ENCODE measurements around the gene PIEZO2. TPM values are rescaled to one million over a fixed set of nuclear protein-coding genes. Genes with fewer than 3 reads are reported as not detected.

PIEZO2 gene
- total RNA-seq, 4 donors from 2014 or later: 2.4 to 5.2 (median 3.3) TPM

- TF ChIP-seq, protein P1, sequence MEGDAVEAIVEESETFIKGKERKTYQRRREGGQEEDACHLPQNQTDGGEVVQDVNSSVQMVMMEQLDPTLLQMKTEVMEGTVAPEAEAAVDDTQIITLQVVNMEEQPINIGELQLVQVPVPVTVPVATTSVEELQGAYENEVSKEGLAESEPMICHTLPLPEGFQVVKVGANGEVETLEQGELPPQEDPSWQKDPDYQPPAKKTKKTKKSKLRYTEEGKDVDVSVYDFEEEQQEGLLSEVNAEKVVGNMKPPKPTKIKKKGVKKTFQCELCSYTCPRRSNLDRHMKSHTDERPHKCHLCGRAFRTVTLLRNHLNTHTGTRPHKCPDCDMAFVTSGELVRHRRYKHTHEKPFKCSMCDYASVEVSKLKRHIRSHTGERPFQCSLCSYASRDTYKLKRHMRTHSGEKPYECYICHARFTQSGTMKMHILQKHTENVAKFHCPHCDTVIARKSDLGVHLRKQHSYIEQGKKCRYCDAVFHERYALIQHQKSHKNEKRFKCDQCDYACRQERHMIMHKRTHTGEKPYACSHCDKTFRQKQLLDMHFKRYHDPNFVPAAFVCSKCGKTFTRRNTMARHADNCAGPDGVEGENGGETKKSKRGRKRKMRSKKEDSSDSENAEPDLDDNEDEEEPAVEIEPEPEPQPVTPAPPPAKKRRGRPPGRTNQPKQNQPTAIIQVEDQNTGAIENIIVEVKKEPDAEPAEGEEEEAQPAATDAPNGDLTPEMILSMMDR (IDR thresholded peaks at IDR 0.05): no peak
- TF ChIP-seq EP300 (IDR thresholded peaks at IDR 0.05): no peak
- no peak for TF ChIP-seq POLR2AphosphoS5 (IDR thresholded peaks at IDR 0.05)
- TF ChIP-seq POLR2A (IDR thresholded peaks at IDR 0.05; ENCODE audit: low read depth): no peak
- Histone ChIP-seq H3K36me3 (no peaks in the 10 kb centered on the region), H3K27me3 (no peaks in the 10 kb centered on the region), H3K4me1 (peaks cover 0 to 7% (median 0%) of the 10 kb centered on the region in 4 donors), H3K9me3 (no peaks in the 10 kb centered on the region), H3K27ac (replicated peaks in 1 of 4) (no peak overlapping the region), H3K4me3 (no peak overlapping the region)
- WGBS: 87% methylated on average over 4 of the region's 8 CpGs
- peak; percentile 75 for DNase-seq (ENCODE audit: extremely low spot score)
- intact Hi-C loops (cut with DNase I): no loop called here
Observed at GRCh38 chr18:11021477-11021876, 127.9 kb downstream of the PIEZO2 start.

DNA sequence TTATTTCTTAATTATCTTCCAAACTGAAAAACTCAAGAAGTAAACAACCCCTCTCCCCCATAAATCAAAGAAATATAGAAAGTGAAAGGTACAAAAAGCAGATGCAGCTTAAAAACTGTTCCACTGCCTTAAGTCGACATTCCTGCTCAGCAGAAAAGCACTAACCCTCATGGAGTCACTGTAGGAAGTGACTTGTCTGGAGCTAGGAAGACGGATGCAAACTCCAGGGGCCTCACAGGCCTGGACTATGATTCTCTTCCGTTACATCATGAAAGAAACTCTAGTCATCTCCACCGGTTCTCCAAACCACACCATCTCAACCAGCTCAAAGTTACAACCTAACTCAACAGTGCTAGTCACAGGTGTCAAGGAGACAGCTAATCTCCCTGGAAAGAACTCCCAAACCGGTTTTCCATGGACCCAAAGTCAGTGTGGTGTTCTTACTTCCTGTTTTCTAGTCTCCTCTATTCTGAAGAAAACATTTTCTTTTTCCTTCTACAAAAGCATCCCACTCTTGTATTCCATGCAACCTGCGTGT lies 128.4 kb downstream of the PIEZO2 start:
- H3K4me3 ChIP-seq: no peak overlapping the region
- no peaks in the 10 kb centered on the region for H3K9me3 ChIP-seq
- no peaks in the 10 kb centered on the region for H3K36me3 ChIP-seq
- no peak for TF ChIP-seq POLR2A (IDR thresholded peaks at IDR 0.05; ENCODE audit: low read depth)
- no peak for TF ChIP-seq POLR2AphosphoS5 (IDR thresholded peaks at IDR 0.05)
- TF ChIP-seq EP300 (IDR thresholded peaks at IDR 0.05): no peak
- TF ChIP-seq, protein P1 (IDR thresholded peaks at IDR 0.05): no peak
- WGBS: 66% methylated on average over 6 of the region's 6 CpGs
- peaks cover 0 to 7% (median 0%) of the 10 kb centered on the region in 4 donors for H3K4me1 ChIP-seq
- intact Hi-C loops (cut with DNase I): no loop called here
- no peak overlapping the region for H3K27ac ChIP-seq (replicated peaks in 1 of 4)
- DNase-seq (ENCODE audit: extremely low spot score): peak; percentile 31
- H3K27me3 ChIP-seq: no peaks in the 10 kb centered on the region

- Histone ChIP-seq H3K9me3 (no peaks in the 10 kb centered on the region), H3K27me3 (no peaks in the 10 kb centered on the region), H3K27ac (replicated peaks in 1 of 4) (no peak overlapping the region), H3K4me1 (peaks cover 0 to 7% (median 0%) of the 10 kb centered on the region in 4 donors), H3K4me3 (no peak overlapping the region), H3K36me3 (no peaks in the 10 kb centered on the region)
- intact Hi-C loops (cut with DNase I): no loop called here
- peak; percentile 5 for DNase-seq (ENCODE audit: extremely low spot score)
- TF ChIP-seq POLR2A (IDR thresholded peaks at IDR 0.05; ENCODE audit: low read depth): no peak
- no peak for TF ChIP-seq POLR2AphosphoS5 (IDR thresholded peaks at IDR 0.05)
- no peak for TF ChIP-seq EP300 (IDR thresholded peaks at IDR 0.05)
- TF ChIP-seq, protein P1 (IDR thresholded peaks at IDR 0.05): no peak
- 45% methylated on average over 2 of the region's 2 CpGs for WGBS
Observed at GRCh38 chr18:11020161-11020853, 129.1 kb downstream of the PIEZO2 start.

DNA sequence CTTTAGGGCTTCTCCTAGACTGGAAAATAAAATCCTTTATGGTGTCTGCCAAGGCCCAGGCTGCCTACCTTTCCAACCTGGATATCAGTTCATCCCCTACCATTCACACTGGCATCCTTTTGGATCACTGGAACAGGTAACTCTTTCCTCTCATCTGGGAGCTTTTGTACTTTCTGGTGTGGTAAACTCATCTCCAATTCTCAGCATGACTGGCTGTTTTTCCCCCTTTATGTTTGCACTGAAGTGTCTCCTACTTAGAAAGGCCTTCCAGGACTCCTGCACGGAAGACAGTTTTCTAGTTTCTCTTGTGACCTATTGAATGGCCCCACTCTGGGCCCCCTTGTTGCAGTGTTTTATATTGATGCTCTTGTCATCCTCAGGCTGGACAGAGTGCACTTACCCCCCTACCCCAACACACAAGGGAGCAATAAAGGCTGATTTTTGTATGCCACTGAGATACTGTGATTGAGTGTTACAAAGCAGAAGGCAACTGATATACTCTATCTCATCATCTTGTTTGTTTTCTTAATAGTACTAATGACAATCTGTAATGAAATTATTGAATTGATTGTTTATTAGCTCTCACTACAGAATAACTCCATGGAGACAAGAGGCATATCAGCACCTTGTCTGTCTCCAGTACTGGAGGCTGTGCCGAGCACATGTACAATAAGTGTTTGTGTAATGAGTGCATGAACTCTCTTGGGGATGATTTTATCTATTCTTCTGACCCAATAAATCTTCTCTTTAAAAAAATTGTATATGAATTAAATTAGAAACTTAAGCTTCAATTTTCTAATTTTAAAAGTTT lies 129.9 kb downstream of the PIEZO2 start:
- Histone ChIP-seq H3K36me3 (no peaks in the 10 kb centered on the region), H3K9me3 (no peaks in the 10 kb centered on the region), H3K4me3 (no peak overlapping the region), H3K4me1 (peaks cover 0 to 7% (median 0%) of the 10 kb centered on the region in 4 donors), H3K27ac (replicated peaks in 1 of 4) (no peak overlapping the region), H3K27me3 (no peaks in the 10 kb centered on the region)
- DNase-seq (ENCODE audit: extremely low spot score): peak; percentile 42
- TF ChIP-seq POLR2AphosphoS5 (IDR thresholded peaks at IDR 0.05) (no peak), POLR2A (IDR thresholded peaks at IDR 0.05; ENCODE audit: low read depth) (no peak), EP300 (IDR thresholded peaks at IDR 0.05) (no peak)
- TF ChIP-seq, protein P1 (IDR thresholded peaks at IDR 0.05): no peak
- 95% methylated on average over 2 of the region's 2 CpGs for WGBS
- intact Hi-C loops (cut with DNase I): no loop called here
